Measurements from ENCODE around the gene KCTD2. TPM values are rescaled to one million over a fixed set of nuclear protein-coding genes. Genes with fewer than 3 reads are reported as not detected.
"Not testable (repeated sequence)": the region's sequence is repeated elsewhere in the genome, so short reads cannot be mapped to it uniquely, and the experiment has no call there.

Gene KCTD2
- total RNA-seq, 1 donor from 2014 or later: 19.5 TPM

- POLR2A ChIA-PET: interaction anchor here (0.8 to 3.4 kb wide), 11 partner anchors 10 to 743 kb away, joined by 3 to 31 read pairs (median 4); partner anchors contain the start of genes ATP5PD, FDXR, HID1 and JPT1
- peak overlapping the region; percentile 89 for H3K27ac Mint-ChIP-seq
- no peak for TF ChIP-seq CTCF (IDR thresholded peaks at IDR 0.05)
- intact Hi-C loops (cut with micrococcal nuclease): loop anchor here (1.0 to 5.0 kb wide), 5 partner anchors 13 to 148 kb away; partner anchors contain the start of genes CDR2L, KCTD2 and SUMO2
- ATAC-seq (ENCODE audit: low read depth) (peak; percentile 72), DNase-seq (peak; percentile 76)
- H3K27me3 Mint-ChIP-seq: peaks cover 1% of the 10 kb centered on the region
- peak overlapping the region; percentile 91 for H3K4me3 Mint-ChIP-seq
- H3K36me3 Mint-ChIP-seq (ENCODE audit: low read depth): peaks cover 14% of the 10 kb centered on the region
- peaks cover 34% of the 10 kb centered on the region for H3K4me1 Mint-ChIP-seq
- CTCF ChIA-PET: interaction anchor here (0.9 to 1.2 kb wide), 2 partner anchors 23 to 80 kb away, joined by 3 to 6 read pairs; no protein-coding TSS in a partner anchor
- H3K9me3 Mint-ChIP-seq: peaks cover 3% of the 10 kb centered on the region
Observed at GRCh38 chr17:75034236-75034908, 12.7 kb upstream of the KCTD2 start.

GRCh38 chr17:75036643-75037268 is 10.3 kb upstream of the KCTD2 start:
- peaks cover 1% of the 10 kb centered on the region for H3K27me3 Mint-ChIP-seq
- ChIA-PET CTCF (interaction anchor here (0.6 kb wide), 1 partner anchor 19 kb away, joined by 3 read pairs; no protein-coding TSS in a partner anchor), POLR2A (interaction anchor here (3.1 to 3.4 kb wide), 2 partner anchors 11 to 24 kb away, joined by 28 to 31 read pairs; partner anchors contain the start of genes ATP5PD, KCTD2 and MRPL58)
- peaks cover 35% of the 10 kb centered on the region for H3K36me3 Mint-ChIP-seq (ENCODE audit: low read depth)
- TF ChIP-seq CTCF (IDR thresholded peaks at IDR 0.05): no peak
- intact Hi-C loops (cut with micrococcal nuclease): no loop called here
- no peak overlapping the region for H3K4me3 Mint-ChIP-seq
- DNase-seq (no peak), ATAC-seq (ENCODE audit: low read depth) (no peak)
- H3K27ac Mint-ChIP-seq: no peak overlapping the region
- H3K9me3 Mint-ChIP-seq: no peaks in the 10 kb centered on the region
- H3K4me1 Mint-ChIP-seq: peaks cover 34% of the 10 kb centered on the region

GRCh38 chr17:75039238-75039637 is 7.8 kb upstream of the KCTD2 start:
- ChIA-PET CTCF (interaction anchor here (0.7 kb wide), 1 partner anchor 71 kb away, joined by 3 read pairs; no protein-coding TSS in a partner anchor), POLR2A (interaction anchor here (0.6 kb wide), 1 partner anchor 39 kb away, joined by 3 read pairs; no protein-coding TSS in a partner anchor)
- Mint-ChIP-seq H3K4me1 (peaks cover 18% of the 10 kb centered on the region), H3K27me3 (peaks cover 1% of the 10 kb centered on the region), H3K36me3 (ENCODE audit: low read depth) (peaks cover 40% of the 10 kb centered on the region), H3K27ac (no peak overlapping the region), H3K4me3 (no peak overlapping the region), H3K9me3 (no peaks in the 10 kb centered on the region)
- TF ChIP-seq CTCF (IDR thresholded peaks at IDR 0.05): no peak
- ATAC-seq (ENCODE audit: low read depth) (no peak), DNase-seq (no peak)
- intact Hi-C loops (cut with micrococcal nuclease): no loop called here

- Mint-ChIP-seq H3K27ac (no peak overlapping the region), H3K27me3 (no peaks in the 10 kb centered on the region), H3K4me1 (peaks cover 21% of the 10 kb centered on the region), H3K36me3 (ENCODE audit: low read depth) (peaks cover 42% of the 10 kb centered on the region), H3K9me3 (no peaks in the 10 kb centered on the region), H3K4me3 (no peak overlapping the region)
- no peak for DNase-seq
- POLR2A ChIA-PET: no interaction called here
- ATAC-seq (ENCODE audit: low read depth): no peak
- no peak for TF ChIP-seq CTCF (IDR thresholded peaks at IDR 0.05)
- intact Hi-C loops (cut with micrococcal nuclease): no loop called here
- CTCF ChIA-PET: no interaction called here
Observed at GRCh38 chr17:75041656-75042280, 5.3 kb upstream of the KCTD2 start.

GRCh38 chr17:75043789-75044188 is 3.2 kb upstream of the KCTD2 start:
- Mint-ChIP-seq H3K36me3 (ENCODE audit: low read depth) (peaks cover 39% of the 10 kb centered on the region), H3K4me1 (peaks cover 32% of the 10 kb centered on the region)
- H3K27ac Mint-ChIP-seq; ATAC-seq (ENCODE audit: low read depth); CTCF ChIA-PET; H3K4me3 Mint-ChIP-seq; H3K27me3 Mint-ChIP-seq; intact Hi-C loops (cut with micrococcal nuclease); H3K9me3 Mint-ChIP-seq; DNase-seq; POLR2A ChIA-PET: not testable (repeated sequence)

All from activated B cell treated with CpG ODN at 0.5 μM for 24 hours (primary cell).